DMS 273 (cell line): ENCODE data around the gene ANO6.
"Not testable (repeated sequence)": the region's sequence is repeated elsewhere in the genome, so short reads cannot be mapped to it uniquely, and the experiment has no call there.

Experiments
- DNase-seq: peaks from one replicate; lab custom pipeline; 2025; ENCODE audit not compliant: unreplicated experiment; lab: John Stamatoyannopoulos, UW

ANO6 gene

GRCh38 chr12:45389426-45389825 is 173.5 kb downstream of the ANO6 start:
- DNase-seq = no peak

GRCh38 chr12:45397499-45397898 is 181.6 kb downstream of the ANO6 start:
- not testable (repeated sequence) for DNase-seq

GRCh38 chr12:45398552-45398951 is 182.7 kb downstream of the ANO6 start:
- no peak for DNase-seq

GRCh38 chr12:45400991-45401390 is 185.1 kb downstream of the ANO6 start:
- no peak for DNase-seq

GRCh38 chr12:45402288-45402687 is 186.4 kb downstream of the ANO6 start:
- no peak for DNase-seq

GRCh38 chr12:45406988-45407850 is 191.3 kb downstream of the ANO6 start:
- DNase-seq = no peak

- no peak for DNase-seq
Measured at GRCh38 chr12:45407981-45408728, 192.3 kb downstream of the ANO6 start.

- DNase-seq = no peak
Measured at GRCh38 chr12:45408729-45409114, 192.8 kb downstream of the ANO6 start.

- peak; percentile 2 for DNase-seq
Measured at GRCh38 chr12:45409966-45410365, 194.1 kb downstream of the ANO6 start.

- DNase-seq = no peak
Measured at GRCh38 chr12:45411626-45412025, 195.7 kb downstream of the ANO6 start.

- no peak for DNase-seq
Measured at GRCh38 chr12:45415393-45415817, 199.5 kb downstream of the ANO6 start.

- DNase-seq = no peak
Measured at GRCh38 chr12:45416126-45416525, 200.2 kb downstream of the ANO6 start.

- DNase-seq = peak; percentile 15
Measured at GRCh38 chr12:45418520-45418919, 202.6 kb downstream of the ANO6 start.

GRCh38 chr12:45419317-45419814 is 203.5 kb downstream of the ANO6 start:
- DNase-seq = no peak

- DNase-seq = no peak
Measured at GRCh38 chr12:45421736-45422135, 205.8 kb downstream of the ANO6 start.

- no peak for DNase-seq
Measured at GRCh38 chr12:45423931-45424330, 208.0 kb downstream of the ANO6 start.

GRCh38 chr12:45425426-45425825 is 209.5 kb downstream of the ANO6 start:
- no peak for DNase-seq

GRCh38 chr12:45426294-45426693 is 210.4 kb downstream of the ANO6 start:
- no peak for DNase-seq

GRCh38 chr12:45427042-45427441 is 211.1 kb downstream of the ANO6 start:
- no peak for DNase-seq

GRCh38 chr12:45429831-45430230 is 213.9 kb downstream of the ANO6 start:
- DNase-seq = no peak

- DNase-seq = no peak
Measured at GRCh38 chr12:45431126-45431525, 215.2 kb downstream of the ANO6 start.

GRCh38 chr12:45432710-45433109 is 216.8 kb downstream of the ANO6 start:
- DNase-seq = no peak
